ENCODE measurements around the gene CEBPZ.

DNA sequence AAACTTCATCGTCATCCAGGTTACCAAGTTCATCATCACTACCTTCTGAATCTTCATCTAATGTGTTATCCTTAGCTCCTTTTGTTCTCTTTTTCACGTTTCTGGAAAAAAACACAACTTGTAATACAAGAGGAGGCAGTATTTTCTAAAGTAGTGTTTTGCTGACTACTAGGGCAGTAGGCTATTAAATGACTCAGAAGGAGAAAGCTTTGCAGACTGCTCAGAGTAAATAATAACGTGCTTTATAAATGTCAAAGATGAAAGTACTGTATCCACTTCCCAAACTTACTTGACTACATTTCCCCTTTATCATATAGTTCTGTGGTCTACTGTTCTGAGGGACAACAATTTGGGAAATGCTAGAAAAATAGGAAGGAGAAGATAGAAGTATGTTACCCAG, 19.5 kb downstream of the CEBPZ start:
- no peak for TF ChIP-seq POLR2A (IDR thresholded peaks at IDR 0.05)
- TF ChIP-seq, protein P1, sequence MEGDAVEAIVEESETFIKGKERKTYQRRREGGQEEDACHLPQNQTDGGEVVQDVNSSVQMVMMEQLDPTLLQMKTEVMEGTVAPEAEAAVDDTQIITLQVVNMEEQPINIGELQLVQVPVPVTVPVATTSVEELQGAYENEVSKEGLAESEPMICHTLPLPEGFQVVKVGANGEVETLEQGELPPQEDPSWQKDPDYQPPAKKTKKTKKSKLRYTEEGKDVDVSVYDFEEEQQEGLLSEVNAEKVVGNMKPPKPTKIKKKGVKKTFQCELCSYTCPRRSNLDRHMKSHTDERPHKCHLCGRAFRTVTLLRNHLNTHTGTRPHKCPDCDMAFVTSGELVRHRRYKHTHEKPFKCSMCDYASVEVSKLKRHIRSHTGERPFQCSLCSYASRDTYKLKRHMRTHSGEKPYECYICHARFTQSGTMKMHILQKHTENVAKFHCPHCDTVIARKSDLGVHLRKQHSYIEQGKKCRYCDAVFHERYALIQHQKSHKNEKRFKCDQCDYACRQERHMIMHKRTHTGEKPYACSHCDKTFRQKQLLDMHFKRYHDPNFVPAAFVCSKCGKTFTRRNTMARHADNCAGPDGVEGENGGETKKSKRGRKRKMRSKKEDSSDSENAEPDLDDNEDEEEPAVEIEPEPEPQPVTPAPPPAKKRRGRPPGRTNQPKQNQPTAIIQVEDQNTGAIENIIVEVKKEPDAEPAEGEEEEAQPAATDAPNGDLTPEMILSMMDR (IDR thresholded peaks at IDR 0.05): no peak
